Mononuclear cell (primary cell): ENCODE results near the gene PHF13. TPM values are rescaled to one million over a fixed set of nuclear protein-coding genes. Genes with fewer than 3 reads are reported as not detected.
"Not testable (repeated sequence)": the region's sequence is repeated elsewhere in the genome, so short reads cannot be mapped to it uniquely, and the experiment has no call there.

Experiments used
- H3K27me3 ChIP-seq: 2 replicates; pipeline ENCODE4 v1.6.0; 2011; ENCODE audit warnings: low read length, control low read depth; ENCODE audit not compliant: insufficient read depth
- H3K4me1 ChIP-seq: 2 replicates; pipeline ENCODE4 v1.5.1; 2011; ENCODE audit warnings: mild to moderate bottlenecking, low read length, control low read depth; ENCODE audit not compliant: insufficient read depth
- H3K4me3 ChIP-seq: 2 replicates; pipeline ENCODE4 v1.5.1; 2011; ENCODE audit warnings: mild to moderate bottlenecking, low read length, moderate library complexity
- H3K9me3 ChIP-seq: 2 replicates; pipeline ENCODE4 v1.5.1; 2011; ENCODE audit warnings: low read depth, mild to moderate bottlenecking, control low read depth, low read length
- total RNA-seq: library from RNA; depleted of rRNA; stranded (reverse); fragments of >200 nt; gene quantifications from one replicate; pipeline ENCODE4 v1.2.3, GENCODE V29; 2012

PHF13 gene
- total RNA-seq, 1 donor: 4.7 TPM

GRCh38 chr1:6651909-6652308 is 38.4 kb downstream of the PHF13 start:
- Histone ChIP-seq H3K4me1 (no peaks in the 10 kb centered on the region), H3K9me3 (no peaks in the 10 kb centered on the region), H3K27me3 (no peaks in the 10 kb centered on the region), H3K4me3 (no peak overlapping the region)

- Histone ChIP-seq H3K4me3 (no peak overlapping the region), H3K27me3 (no peaks in the 10 kb centered on the region)
Measured at GRCh38 chr1:6652986-6653385, 39.5 kb downstream of the PHF13 start.

GRCh38 chr1:6653436-6654290 is 40.1 kb downstream of the PHF13 start:
- H3K4me3 ChIP-seq: no peak overlapping the region

More at GRCh38 chr1:6652986-6653385, 39.5 kb downstream of the PHF13 start:
- Histone ChIP-seq H3K4me1 (no peaks in the 10 kb centered on the region), H3K9me3 (no peaks in the 10 kb centered on the region)

GRCh38 chr1:6657138-6657537 is 43.6 kb downstream of the PHF13 start:
- Histone ChIP-seq H3K4me3 (no peak overlapping the region), H3K27me3 (no peaks in the 10 kb centered on the region), H3K4me1 (no peaks in the 10 kb centered on the region), H3K9me3 (no peaks in the 10 kb centered on the region)

More at GRCh38 chr1:6653436-6654290, 40.1 kb downstream of the PHF13 start:
- Histone ChIP-seq H3K4me1 (no peaks in the 10 kb centered on the region), H3K9me3 (no peaks in the 10 kb centered on the region), H3K27me3 (no peaks in the 10 kb centered on the region)

- Histone ChIP-seq H3K27me3 (no peaks in the 10 kb centered on the region), H3K9me3 (no peaks in the 10 kb centered on the region), H3K4me3 (no peak overlapping the region), H3K4me1 (no peaks in the 10 kb centered on the region)
Measured at GRCh38 chr1:6658359-6659060, 45.0 kb downstream of the PHF13 start.

- Histone ChIP-seq H3K4me3 (no peak overlapping the region), H3K4me1 (no peaks in the 10 kb centered on the region), H3K9me3 (no peaks in the 10 kb centered on the region), H3K27me3 (no peaks in the 10 kb centered on the region)
Measured at GRCh38 chr1:6660415-6661049, 47.0 kb downstream of the PHF13 start.

- not testable (repeated sequence) for H3K4me3 ChIP-seq, H3K4me1 ChIP-seq, H3K9me3 ChIP-seq, H3K27me3 ChIP-seq
Measured at GRCh38 chr1:6662468-6662867, 48.9 kb downstream of the PHF13 start.

GRCh38 chr1:6666696-6667095 is 53.2 kb downstream of the PHF13 start:
- Histone ChIP-seq H3K9me3 (no peaks in the 10 kb centered on the region), H3K4me1 (no peaks in the 10 kb centered on the region), H3K27me3 (no peaks in the 10 kb centered on the region), H3K4me3 (no peak overlapping the region)

- no peaks in the 10 kb centered on the region for H3K4me1 ChIP-seq
- no peaks in the 10 kb centered on the region for H3K9me3 ChIP-seq
- H3K27me3 ChIP-seq: no peaks in the 10 kb centered on the region
- no peak overlapping the region for H3K4me3 ChIP-seq
Measured at GRCh38 chr1:6667139-6667538, 53.6 kb downstream of the PHF13 start.

GRCh38 chr1:6668503-6668902 is 55.0 kb downstream of the PHF13 start:
- no peaks in the 10 kb centered on the region for H3K9me3 ChIP-seq
- no peaks in the 10 kb centered on the region for H3K4me1 ChIP-seq
- H3K27me3 ChIP-seq: no peaks in the 10 kb centered on the region
- H3K4me3 ChIP-seq: no peak overlapping the region

- H3K27me3 ChIP-seq: no peaks in the 10 kb centered on the region
- no peaks in the 10 kb centered on the region for H3K4me1 ChIP-seq
- H3K4me3 ChIP-seq: no peak overlapping the region
- H3K9me3 ChIP-seq: no peaks in the 10 kb centered on the region
Measured at GRCh38 chr1:6672558-6672957, 59.0 kb downstream of the PHF13 start.

Other genes with a start within 250 kb of the PHF13 start
- 2.1 TPM for gene ACOT7, start 220.0 kb upstream of the PHF13 start, total RNA-seq
- gene HES2, start 193.8 kb upstream of the PHF13 start, total RNA-seq: not detected
- 0.52 TPM for gene ESPN, start 189.0 kb upstream of the PHF13 start, total RNA-seq
- 60.7 TPM for gene TNFRSF25, start 147.6 kb upstream of the PHF13 start, total RNA-seq
- 2.1 TPM for gene PLEKHG5, start 122.1 kb upstream of the PHF13 start, total RNA-seq
- gene NOL9, start 59.2 kb upstream of the PHF13 start, total RNA-seq: 73.4 TPM
- 0.10 TPM for gene TAS1R1, start 58.4 kb upstream of the PHF13 start, total RNA-seq
- gene ZBTB48, start 33.7 kb upstream of the PHF13 start, total RNA-seq: 13.1 TPM
- gene KLHL21, start 10.9 kb upstream of the PHF13 start, total RNA-seq: 57.4 TPM
- gene THAP3, start 11.1 kb downstream of the PHF13 start, total RNA-seq: 7.6 TPM
- gene DNAJC11, start 88.1 kb downstream of the PHF13 start, total RNA-seq: 17.3 TPM
- gene CAMTA1, start 171.7 kb downstream of the PHF13 start, total RNA-seq: 71.6 TPM